SK-N-SH (cell line): ENCODE measurements around the gene SLC38A8. TPM values are rescaled to one million over a fixed set of nuclear protein-coding genes. Genes with fewer than 3 reads are reported as not detected.

ENCODE experiments used
- CTCF ChIA-PET: fragments of 300-600, 350-600 bp; formaldehyde crosslinking; extraction: SDS; loops from one replicate; lab custom pipeline; 2021; lab: Yijun Ruan, JAX
- POLR2A ChIA-PET: fragments of 350-600 bp; sonication (Branson Sonifier 250); formaldehyde crosslinking; extraction: SDS; loops from one replicate; lab custom pipeline; 2020; ENCODE audit warnings: antibody characterized with exemption, inconsistent platforms; lab: Yijun Ruan, JAX
- DNase-seq: peaks from one replicate; pipeline ENCODE4 v3.0.0; 2012
- H2AFZ ChIP-seq: fragments of 200-600 bp; sonication (generic); 2 replicates; pipeline ENCODE4 v1.8.1; 2016; ENCODE audit warnings: antibody characterized with exemption, mild to moderate bottlenecking, low read depth
- H3F3A ChIP-seq: fragments of 200-600 bp; sonication (generic); replicated peaks from 2 replicates; pipeline ENCODE3; 2016; ENCODE audit warnings: antibody characterized with exemption, mild to moderate bottlenecking; ENCODE audit not compliant: insufficient read depth
- H3K27ac ChIP-seq, 2 experiments: fragments of 200-500 bp in 1 of 2; fragments of 200-600 bp in 1 of 2; sonication (Bioruptor generic) in 1 of 2; sonication (generic), shearing (Covaris generic) in 1 of 2; 2 replicates each; pipeline versions ENCODE4 v1.5.1 to v1.6.1; 2014 to 2016; ENCODE audit warnings: low read depth in 2 of 2, inconsistent platforms in 1 of 2, low read length in 1 of 2, mild to moderate bottlenecking in 1 of 2, mixed read lengths in 1 of 2
- H3K27me3 ChIP-seq: fragments of 200-600 bp; sonication (generic), shearing (Covaris generic); 2 replicates; pipeline ENCODE4 v1.6.1; 2016; ENCODE audit warnings: mixed run types; ENCODE audit not compliant: insufficient read depth
- H3K36me3 ChIP-seq, 2 experiments: fragments of 200-500 bp in 1 of 2; fragments of 200-600 bp in 1 of 2; sonication (Bioruptor generic) in 1 of 2; sonication (generic) in 1 of 2; replicated peaks in 1 of 2; 2 replicates each; pipeline versions ENCODE3 to v1.5.1; 2014 to 2016; ENCODE audit warnings: low read length in 1 of 2, mild to moderate bottlenecking in 1 of 2; ENCODE audit not compliant: insufficient read depth in 2 of 2, control insufficient read depth in 1 of 2
- H3K4me1 ChIP-seq, 2 experiments: fragments of 200-500 bp in 1 of 2; fragments of 200-600 bp in 1 of 2; sonication (Bioruptor generic) in 1 of 2; sonication (generic), shearing (Covaris generic) in 1 of 2; 2 replicates each; pipeline versions ENCODE4 v1.5.1 to v1.6.1; 2014 to 2016; ENCODE audit warnings: low read depth in 1 of 2, low read length in 1 of 2, mixed run types in 1 of 2; ENCODE audit not compliant: insufficient read depth in 2 of 2, control insufficient read depth in 1 of 2
- H3K4me2 ChIP-seq: fragments of 200-600 bp; sonication (generic), shearing (Covaris generic); 2 replicates; pipeline ENCODE4 v1.6.1; 2017; ENCODE audit warnings: mixed run types
- H3K4me3 ChIP-seq, 2 experiments: fragments of 200-500 bp in 1 of 2; fragments of 200-600 bp in 1 of 2; sonication (Bioruptor generic) in 1 of 2; sonication (generic), shearing (Covaris generic) in 1 of 2; 2 replicates each; pipeline versions ENCODE4 v1.5.1 to v1.8.1; 2014 to 2016; ENCODE audit warnings: low read depth in 2 of 2, inconsistent platforms in 1 of 2, low read length in 1 of 2, mild to moderate bottlenecking in 1 of 2, mixed read lengths in 1 of 2, moderate library complexity in 1 of 2
- H3K79me2 ChIP-seq: fragments of 200-600 bp; sonication (generic); 2 replicates; pipeline ENCODE4 v1.8.1; 2017; ENCODE audit warnings: mild to moderate bottlenecking; ENCODE audit not compliant: insufficient read depth
- H3K9ac ChIP-seq: fragments of 200-600 bp; sonication (generic); 2 replicates; pipeline ENCODE4 v1.6.1; 2017; ENCODE audit warnings: mixed run types
- H3K9me2 ChIP-seq: fragments of 200-600 bp; sonication (generic); 2 replicates; pipeline ENCODE4 v1.6.1; 2017; ENCODE audit warnings: mixed run types
- H3K9me3 ChIP-seq: fragments of 200-600 bp; sonication (generic); 2 replicates; pipeline ENCODE4 v1.6.1; 2017; ENCODE audit warnings: mixed run types, mild to moderate bottlenecking, moderate library complexity
- H4K20me1 ChIP-seq: fragments of 200-600 bp; sonication (generic); 2 replicates; pipeline ENCODE4 v1.6.1; 2017; ENCODE audit warnings: mild to moderate bottlenecking, mixed run types; ENCODE audit not compliant: insufficient read depth
- ELF1 ChIP-seq: IDR thresholded peaks from 2 replicates; pipeline ENCODE4 v1.4.0; 2012
- EP300 ChIP-seq, 2 experiments: IDR thresholded peaks; 2 replicates each; pipeline versions ENCODE4 v1.4.0 to v1.6.1; 2012; ENCODE audit warnings: borderline replicate concordance in 1 of 2, low read depth in 1 of 2, low read length in 1 of 2
- EZH2phosphoT487 ChIP-seq: fragments of 200-600 bp; sonication (generic); IDR thresholded peaks from 2 replicates; pipeline ENCODE4 v1.6.1; 2017; ENCODE audit warnings: low read depth, mixed run types, mild to moderate bottlenecking, antibody characterized with exemption, moderate library complexity, borderline replicate concordance
- JUND ChIP-seq: IDR thresholded peaks from 2 replicates; pipeline ENCODE4 v1.4.0; 2012
- MAX ChIP-seq: IDR thresholded peaks from 2 replicates; pipeline ENCODE4 v1.4.0; 2012; ENCODE audit warnings: low read depth
- MEF2A ChIP-seq: IDR thresholded peaks from 2 replicates; pipeline ENCODE4 v1.4.0; 2012; ENCODE audit warnings: low read depth, borderline replicate concordance
- NFIC ChIP-seq: IDR thresholded peaks from 2 replicates; pipeline ENCODE4 v1.4.0; 2012; ENCODE audit warnings: borderline replicate concordance
- NRF1 ChIP-seq: IDR thresholded peaks from 2 replicates; pipeline ENCODE4 v1.6.1; 2012; ENCODE audit warnings: low read depth, mild to moderate bottlenecking, low read length
- PBX3 ChIP-seq: IDR thresholded peaks from 2 replicates; pipeline ENCODE4; 2012
- POLR2AphosphoS5 ChIP-seq: IDR thresholded peaks from 2 replicates; pipeline ENCODE4 v1.6.1; 2012; ENCODE audit warnings: low read depth, low read length
- RAD21 ChIP-seq: IDR thresholded peaks from 2 replicates; pipeline ENCODE4 v1.6.1; 2012; ENCODE audit warnings: mild to moderate bottlenecking, low read length
- RCOR1 ChIP-seq: fragments of 150-350 bp; IDR thresholded peaks from 2 replicates; pipeline ENCODE4 v1.6.1; 2017; ENCODE audit warnings: antibody characterized with exemption, low read length
- RFX5 ChIP-seq: IDR thresholded peaks from 2 replicates; pipeline ENCODE4 v1.6.1; 2012; ENCODE audit warnings: mild to moderate bottlenecking, improper control_type of control experiment, low read length
- SMC3 ChIP-seq: IDR thresholded peaks from 2 replicates; pipeline ENCODE4 v1.6.1; 2012; ENCODE audit warnings: low read depth, low read length, improper control_type of control experiment
- TAF1 ChIP-seq: IDR thresholded peaks from 2 replicates; pipeline ENCODE4 v1.6.1; 2012; ENCODE audit warnings: low read depth, mild to moderate bottlenecking, low read length, moderate library complexity, borderline replicate concordance
- TCF12 ChIP-seq: IDR thresholded peaks from 2 replicates; pipeline ENCODE4 v1.4.0; 2012
- USF1 ChIP-seq: IDR thresholded peaks from 2 replicates; pipeline ENCODE4 v1.4.0; 2012; ENCODE audit warnings: low read depth, borderline replicate concordance
- WGBS: methylation state at CpG from one replicate; pipeline ENCODE4 v1.1.6; 2017; ENCODE audit warnings: low lambda C conversion rate; 5-methylcytosine and 5-hydroxymethylcytosine counted together
- polyA plus RNA-seq, 3 experiments: library from polyadenylated mRNA; depleted of rRNA; stranded (reverse); fragments of >200 nt; gene quantifications; 2 replicates each; pipeline ENCODE4 v1.2.3, GENCODE V29; 2012

The SLC38A8 gene
- polyA plus RNA-seq, 1 of the 3 experiments (the other 2 are of a cell fraction): not detected

- Histone ChIP-seq H3K9me3 (no peaks in the 10 kb centered on the region), H3K9me2 (no peaks in the 10 kb centered on the region), H3K36me3 (no peaks in the 10 kb centered on the region), H3K27me3 (no peaks in the 10 kb centered on the region), H3K4me1 (no peaks in the 10 kb centered on the region), H3K27ac (no peak overlapping the region), H3K79me2 (no peaks in the 10 kb centered on the region), H3F3A (no peaks in the 10 kb centered on the region), H3K9ac (no peak overlapping the region), H3K4me3 (no peak overlapping the region), H3K4me2 (no peak overlapping the region), H4K20me1 (no peaks in the 10 kb centered on the region), H2AFZ (no peak overlapping the region)
- CTCF ChIA-PET: interaction anchor here (5.3 kb wide), 1 partner anchor 16 kb away, joined by 28 read pairs; no protein-coding TSS in a partner anchor
- POLR2A ChIA-PET: no interaction called here
- DNase-seq: no peak
- no peak for TF ChIP-seq TCF12
- WGBS: 91% methylated on average over 6 of the region's 10 CpGs
Observed at GRCh38 chr16:83973077-83973476, 69.5 kb downstream of the SLC38A8 start.

- H3K27ac ChIP-seq: no peak overlapping the region
- 83% methylated on average over 18 of the region's 19 CpGs for WGBS
- no peak overlapping the region for H3K9ac ChIP-seq
- CTCF ChIA-PET: interaction anchor here (1.5 to 5.3 kb wide), 4 partner anchors 12 to 93 kb away, joined by 4 to 28 read pairs (median 14); no protein-coding TSS in a partner anchor
- POLR2A ChIA-PET: no interaction called here
- no peak overlapping the region for H3K4me3 ChIP-seq
- TF ChIP-seq NRF1 (no peak), TCF12 (no peak), JUND (no peak), SMC3 (no peak), NFIC (no peak), RAD21 (no peak), EZH2phosphoT487 (no peak), RFX5 (no peak), TAF1 (no peak), EP300 (IDR thresholded peaks at IDR 0.05; ENCODE audit: borderline replicate concordance in 1 of 2, low read depth in 1 of 2, low read length in 1 of 2) (no peak), MAX (no peak), POLR2AphosphoS5 (no peak), PBX3 (no peak), ELF1 (no peak), USF1 (no peak), MEF2A (no peak), RCOR1 (no peak)
- no peak for DNase-seq
- H3K9me2 ChIP-seq: no peaks in the 10 kb centered on the region
- no peaks in the 10 kb centered on the region for H3K79me2 ChIP-seq
- no peaks in the 10 kb centered on the region for H4K20me1 ChIP-seq
- H3K4me1 ChIP-seq: no peaks in the 10 kb centered on the region
- no peaks in the 10 kb centered on the region for H3K36me3 ChIP-seq
- H3F3A ChIP-seq: no peaks in the 10 kb centered on the region
- H2AFZ ChIP-seq: no peak overlapping the region
- no peak overlapping the region for H3K4me2 ChIP-seq
- H3K27me3 ChIP-seq: no peaks in the 10 kb centered on the region
- H3K9me3 ChIP-seq: no peaks in the 10 kb centered on the region
Observed at GRCh38 chr16:83972256-83973008, 70.2 kb downstream of the SLC38A8 start.
